Osteocyte (in vitro differentiated cells): ENCODE measurements around the gene TRAK2. TPM values are rescaled to one million over a fixed set of nuclear protein-coding genes. Genes with fewer than 3 reads are reported as not detected.

Experiments
- DNase-seq: peaks from one replicate; pipeline ENCODE4 v3.0.0; 2021; ENCODE audit warnings: mixed read lengths; ENCODE audit not compliant: unreplicated experiment; ENCODE audit errors: extremely low spot score
- H3K27ac Mint-ChIP-seq: one replicate; pipeline ENCODE4 v1.8.0; 2021; ENCODE audit warnings: mild to moderate bottlenecking, mixed read lengths; ENCODE audit not compliant: unreplicated experiment
- H3K27me3 Mint-ChIP-seq: one replicate; pipeline ENCODE4 v1.8.0; 2021; ENCODE audit warnings: mixed read lengths; ENCODE audit not compliant: unreplicated experiment
- H3K36me3 Mint-ChIP-seq: one replicate; pipeline ENCODE4 v1.8.0; 2021; ENCODE audit warnings: mixed read lengths; ENCODE audit not compliant: unreplicated experiment
- H3K4me1 Mint-ChIP-seq: one replicate; pipeline ENCODE4 v1.8.0; 2021; ENCODE audit warnings: mixed read lengths; ENCODE audit not compliant: unreplicated experiment
- H3K4me3 Mint-ChIP-seq: one replicate; pipeline ENCODE4 v1.8.0; 2021; ENCODE audit warnings: mild to moderate bottlenecking, moderate library complexity, mixed read lengths; ENCODE audit not compliant: unreplicated experiment
- H3K9me3 Mint-ChIP-seq: one replicate; pipeline ENCODE4 v1.8.0; 2021; ENCODE audit warnings: mixed read lengths; ENCODE audit not compliant: unreplicated experiment
- long read RNA-seq: library from polyadenylated mRNA; unstranded; transcript quantifications from one replicate; pipeline ENCODE4 v2.0.0, GENCODE V29; 2021
- total RNA-seq: library from RNA; stranded (reverse); gene quantifications from 2 replicates; pipeline ENCODE4 v1.2.1, GENCODE V29; 2021
- TF ChIP-seq, protein P1 (sequence below): fragments of 200-600 bp; sonication (generic); IDR thresholded peaks from 2 replicates; pipeline ENCODE4 v1.5.0; 2021; ENCODE audit warnings: antibody characterized with exemption, mild to moderate bottlenecking, moderate library complexity

TRAK2 gene
- total RNA-seq, result 36.2 and 38.7 TPM in 2 replicates
- long read RNA-seq, full-length matches to known transcripts, result 81 of 131 reads
- long read RNA-seq, partial matches to known transcripts, result 26 of 131 reads
- long read RNA-seq, other reads (novel, unspliced or antisense), result 24 of 131 reads

DNA sequence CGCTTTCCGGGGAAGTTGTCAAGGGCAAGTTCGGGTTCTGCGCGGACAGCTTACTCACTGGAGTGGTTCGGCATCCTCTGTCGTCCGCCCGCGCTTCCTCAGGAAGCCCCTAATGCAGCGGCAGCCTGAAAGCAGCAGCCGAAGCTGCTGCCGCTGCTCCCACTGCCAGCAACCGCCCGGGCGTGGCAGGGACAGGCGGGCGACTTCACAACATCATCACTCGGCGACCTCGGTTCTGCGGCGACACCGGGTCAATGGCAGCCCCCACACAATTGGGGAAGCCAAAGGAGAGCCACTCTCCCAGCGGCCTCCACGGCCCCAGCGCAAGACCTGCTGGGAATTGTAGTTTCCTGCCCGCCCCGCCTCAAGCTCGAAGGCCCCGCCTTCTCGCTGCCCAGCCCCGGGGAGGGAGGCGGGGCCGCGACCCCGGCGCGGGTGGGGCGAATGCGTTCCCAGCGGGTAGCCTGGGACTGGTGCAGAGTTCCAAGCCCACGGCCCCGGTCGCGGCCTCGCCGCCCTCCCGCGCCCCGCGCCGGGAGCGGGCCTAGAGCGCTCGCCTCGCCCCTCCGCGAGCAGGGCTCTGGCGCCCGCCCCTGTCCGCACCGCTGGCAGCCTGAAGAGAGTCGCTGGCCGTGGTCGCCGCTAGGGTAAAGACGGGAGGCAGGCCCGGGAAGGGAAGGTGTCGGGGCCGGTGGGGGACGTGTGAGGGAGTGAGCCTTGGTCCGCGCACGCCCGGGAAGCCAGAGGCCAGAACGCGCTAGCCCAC is at the start of gene TRAK2, which contains the start of gene STRADB:
TRAK2 (minus strand) TSS at position 167 of the 766 bp plus-strand sequence. CDS start 30,951 bp downstream, outside the sequence.
STRADB (plus strand) TSS at position 449 of the 766 bp plus-strand sequence. CDS start 3,101 bp downstream, outside the sequence.
- Mint-ChIP-seq H3K9me3 (no peaks in the 10 kb centered on the region), H3K27me3 (no peaks in the 10 kb centered on the region), H3K4me1 (peaks cover 23% of the 10 kb centered on the region), H3K27ac (peak within 1 kb of the TSS; percentile 96), H3K36me3 (peaks cover 7% of the 10 kb centered on the region), H3K4me3 (peak within 1 kb of the TSS; percentile 95)
- peak; percentile 98 for DNase-seq
- TF ChIP-seq, protein P1, sequence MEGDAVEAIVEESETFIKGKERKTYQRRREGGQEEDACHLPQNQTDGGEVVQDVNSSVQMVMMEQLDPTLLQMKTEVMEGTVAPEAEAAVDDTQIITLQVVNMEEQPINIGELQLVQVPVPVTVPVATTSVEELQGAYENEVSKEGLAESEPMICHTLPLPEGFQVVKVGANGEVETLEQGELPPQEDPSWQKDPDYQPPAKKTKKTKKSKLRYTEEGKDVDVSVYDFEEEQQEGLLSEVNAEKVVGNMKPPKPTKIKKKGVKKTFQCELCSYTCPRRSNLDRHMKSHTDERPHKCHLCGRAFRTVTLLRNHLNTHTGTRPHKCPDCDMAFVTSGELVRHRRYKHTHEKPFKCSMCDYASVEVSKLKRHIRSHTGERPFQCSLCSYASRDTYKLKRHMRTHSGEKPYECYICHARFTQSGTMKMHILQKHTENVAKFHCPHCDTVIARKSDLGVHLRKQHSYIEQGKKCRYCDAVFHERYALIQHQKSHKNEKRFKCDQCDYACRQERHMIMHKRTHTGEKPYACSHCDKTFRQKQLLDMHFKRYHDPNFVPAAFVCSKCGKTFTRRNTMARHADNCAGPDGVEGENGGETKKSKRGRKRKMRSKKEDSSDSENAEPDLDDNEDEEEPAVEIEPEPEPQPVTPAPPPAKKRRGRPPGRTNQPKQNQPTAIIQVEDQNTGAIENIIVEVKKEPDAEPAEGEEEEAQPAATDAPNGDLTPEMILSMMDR, result peak; percentile 55

- H3K4me1 Mint-ChIP-seq, result no peaks in the 10 kb centered on the region
- H3K27me3 Mint-ChIP-seq, result no peaks in the 10 kb centered on the region
- H3K27ac Mint-ChIP-seq, result no peak overlapping the region
- no peak overlapping the region for H3K4me3 Mint-ChIP-seq
- TF ChIP-seq, protein P1, result no peak
- DNase-seq, result no peak
- H3K36me3 Mint-ChIP-seq, result peaks cover 2% of the 10 kb centered on the region
- peaks cover 23% of the 10 kb centered on the region for H3K9me3 Mint-ChIP-seq
These were observed 49.3 kb upstream of the TRAK2 start for GRCh38 chr2:201500534-201500933.

DNA sequence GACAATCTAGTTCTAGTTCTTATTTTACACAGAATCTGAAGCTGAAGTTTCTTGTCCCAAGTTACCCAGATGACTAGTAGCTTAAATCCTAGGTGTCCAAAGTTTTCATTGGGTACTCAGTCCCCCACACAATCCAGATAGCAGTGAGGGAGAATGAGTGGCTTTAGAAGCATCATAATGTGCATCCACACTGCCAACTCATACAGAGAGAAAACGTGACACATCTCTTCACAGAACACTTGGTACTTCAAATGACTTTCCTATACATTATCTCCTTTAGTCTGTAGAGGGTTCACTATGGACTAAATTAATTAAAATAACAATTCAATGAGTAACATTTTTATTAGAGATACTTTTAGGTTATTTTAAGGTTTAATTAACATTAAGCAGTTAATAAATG is 45.5 kb upstream of the TRAK2 start:
- Mint-ChIP-seq H3K9me3 (peaks cover under 1% of the 10 kb centered on the region), H3K36me3 (peaks cover 2% of the 10 kb centered on the region)

GRCh38 chr2:201490291-201490690 is 39.0 kb upstream of the TRAK2 start:
- no peaks in the 10 kb centered on the region for H3K36me3 Mint-ChIP-seq

More for the DNA sequence above, 45.5 kb upstream of the TRAK2 start:
- TF ChIP-seq, protein P1, result no peak
- Mint-ChIP-seq H3K4me3 (no peak overlapping the region), H3K27ac (no peak overlapping the region), H3K4me1 (no peaks in the 10 kb centered on the region), H3K27me3 (peaks cover 21% of the 10 kb centered on the region)
- DNase-seq, result no peak

More at GRCh38 chr2:201490291-201490690, 39.0 kb upstream of the TRAK2 start:
- Mint-ChIP-seq H3K4me3 (no peak overlapping the region), H3K4me1 (no peaks in the 10 kb centered on the region), H3K9me3 (no peaks in the 10 kb centered on the region), H3K27ac (no peak overlapping the region), H3K27me3 (peaks cover 29% of the 10 kb centered on the region)
- no peak for DNase-seq
- TF ChIP-seq, protein P1, result no peak
